Measurements from ENCODE around the gene TEX14. TPM values are rescaled to one million over a fixed set of nuclear protein-coding genes. Genes with fewer than 3 reads are reported as not detected.
A peak's percentile ranks its signal among the peaks of the same experiment; 100 is the strongest.

TEX14 gene
- total RNA-seq, 1 donor from 2014 or later = 0.20 TPM

DNA sequence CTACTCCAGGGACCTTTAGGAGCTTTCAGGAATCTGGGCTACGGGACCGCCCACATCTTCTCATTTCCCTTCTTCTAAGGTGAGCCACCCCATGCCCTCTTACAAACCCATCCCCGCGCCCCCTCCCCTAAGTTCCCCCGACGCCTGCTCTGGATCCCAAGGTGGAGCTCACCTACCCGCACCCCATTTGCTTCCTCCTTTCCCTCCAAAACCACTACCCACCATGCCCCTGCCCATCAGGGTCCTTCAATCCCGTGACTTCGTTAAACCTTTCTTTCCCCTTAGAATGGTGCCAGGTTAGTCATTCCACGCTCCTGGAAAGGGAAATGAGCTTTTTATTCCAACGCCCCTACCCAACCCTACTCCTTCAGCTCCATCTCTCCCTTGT, 177.1 kb downstream of the TEX14 start:
- Mint-ChIP-seq H3K9me3 (ENCODE audit: unreplicated experiment) (peaks cover 23% of the 10 kb centered on the region), H3K27ac (ENCODE audit: unreplicated experiment) (peak overlapping the region; percentile 43), H3K27me3 (ENCODE audit: unreplicated experiment) (peaks cover 14% of the 10 kb centered on the region), H3K36me3 (ENCODE audit: unreplicated experiment) (peaks cover 11% of the 10 kb centered on the region), H3K4me1 (ENCODE audit: low read depth, unreplicated experiment) (peaks cover 17% of the 10 kb centered on the region), H3K4me3 (ENCODE audit: unreplicated experiment) (peak overlapping the region; percentile 74)
- DNase-seq = no peak
- TF ChIP-seq, protein P1, sequence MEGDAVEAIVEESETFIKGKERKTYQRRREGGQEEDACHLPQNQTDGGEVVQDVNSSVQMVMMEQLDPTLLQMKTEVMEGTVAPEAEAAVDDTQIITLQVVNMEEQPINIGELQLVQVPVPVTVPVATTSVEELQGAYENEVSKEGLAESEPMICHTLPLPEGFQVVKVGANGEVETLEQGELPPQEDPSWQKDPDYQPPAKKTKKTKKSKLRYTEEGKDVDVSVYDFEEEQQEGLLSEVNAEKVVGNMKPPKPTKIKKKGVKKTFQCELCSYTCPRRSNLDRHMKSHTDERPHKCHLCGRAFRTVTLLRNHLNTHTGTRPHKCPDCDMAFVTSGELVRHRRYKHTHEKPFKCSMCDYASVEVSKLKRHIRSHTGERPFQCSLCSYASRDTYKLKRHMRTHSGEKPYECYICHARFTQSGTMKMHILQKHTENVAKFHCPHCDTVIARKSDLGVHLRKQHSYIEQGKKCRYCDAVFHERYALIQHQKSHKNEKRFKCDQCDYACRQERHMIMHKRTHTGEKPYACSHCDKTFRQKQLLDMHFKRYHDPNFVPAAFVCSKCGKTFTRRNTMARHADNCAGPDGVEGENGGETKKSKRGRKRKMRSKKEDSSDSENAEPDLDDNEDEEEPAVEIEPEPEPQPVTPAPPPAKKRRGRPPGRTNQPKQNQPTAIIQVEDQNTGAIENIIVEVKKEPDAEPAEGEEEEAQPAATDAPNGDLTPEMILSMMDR (IDR thresholded peaks at IDR 0.05; ENCODE audit: partially characterized antibody, unreplicated experiment) = no peak

DNA sequence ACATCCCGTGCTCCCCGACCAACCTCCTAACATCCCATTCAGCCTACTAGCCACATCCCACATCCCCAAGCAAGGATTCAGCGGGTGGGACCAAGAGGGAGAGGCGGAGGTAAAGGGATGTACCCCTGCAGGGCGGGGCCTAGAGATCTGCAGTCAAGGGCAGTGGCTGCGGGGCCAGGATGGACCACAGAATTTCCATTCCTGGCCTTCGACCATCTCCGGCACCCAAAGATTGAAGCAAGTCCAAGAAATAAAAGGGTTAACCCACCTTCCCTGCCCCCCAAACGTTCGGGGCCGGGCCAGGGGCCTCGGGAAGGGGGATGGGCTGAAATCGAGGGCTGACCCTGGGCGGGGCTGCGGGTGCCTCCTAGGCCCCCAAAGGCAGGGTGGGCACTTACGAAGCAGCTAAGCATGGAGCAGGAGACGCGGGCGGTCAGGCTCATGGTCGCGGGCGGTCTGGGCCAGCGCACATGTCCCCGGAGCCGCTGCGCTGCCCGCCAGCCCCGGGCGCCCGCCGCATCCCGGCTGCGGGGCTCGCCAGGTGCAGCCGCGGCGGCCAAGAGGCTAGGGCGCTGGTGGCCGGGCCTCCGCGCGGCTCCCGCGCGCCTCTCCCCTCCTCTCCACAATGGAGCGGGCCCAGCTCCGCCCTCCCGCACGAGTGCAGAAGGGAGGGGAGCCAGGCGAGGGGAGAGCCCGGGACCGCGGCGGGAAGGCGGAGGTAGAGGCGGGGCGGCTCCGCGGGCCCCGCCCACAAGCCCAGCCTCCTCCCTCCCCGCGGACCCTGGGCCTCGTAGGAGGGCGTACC, 177.7 kb downstream of the TEX14 start, which contains the start of gene MTMR4:
MTMR4 (minus strand) TSS at position 674 of the 805 bp plus-strand sequence; CDS start at position 443, 231 bp downstream.
- H3K27ac Mint-ChIP-seq (ENCODE audit: unreplicated experiment) = peak within 1 kb of the TSS; percentile 99
- H3K36me3 Mint-ChIP-seq (ENCODE audit: unreplicated experiment) = peaks cover 13% of the 10 kb centered on the region
- H3K4me1 Mint-ChIP-seq (ENCODE audit: low read depth, unreplicated experiment) = peaks cover 17% of the 10 kb centered on the region
- H3K27me3 Mint-ChIP-seq (ENCODE audit: unreplicated experiment) = peaks cover 14% of the 10 kb centered on the region
- H3K9me3 Mint-ChIP-seq (ENCODE audit: unreplicated experiment) = peaks cover 23% of the 10 kb centered on the region
- TF ChIP-seq, protein P1 (IDR thresholded peaks at IDR 0.05; ENCODE audit: partially characterized antibody, unreplicated experiment) = no peak
- DNase-seq = peak; percentile 91
- H3K4me3 Mint-ChIP-seq (ENCODE audit: unreplicated experiment) = peak within 1 kb of the TSS; percentile 95

DNA sequence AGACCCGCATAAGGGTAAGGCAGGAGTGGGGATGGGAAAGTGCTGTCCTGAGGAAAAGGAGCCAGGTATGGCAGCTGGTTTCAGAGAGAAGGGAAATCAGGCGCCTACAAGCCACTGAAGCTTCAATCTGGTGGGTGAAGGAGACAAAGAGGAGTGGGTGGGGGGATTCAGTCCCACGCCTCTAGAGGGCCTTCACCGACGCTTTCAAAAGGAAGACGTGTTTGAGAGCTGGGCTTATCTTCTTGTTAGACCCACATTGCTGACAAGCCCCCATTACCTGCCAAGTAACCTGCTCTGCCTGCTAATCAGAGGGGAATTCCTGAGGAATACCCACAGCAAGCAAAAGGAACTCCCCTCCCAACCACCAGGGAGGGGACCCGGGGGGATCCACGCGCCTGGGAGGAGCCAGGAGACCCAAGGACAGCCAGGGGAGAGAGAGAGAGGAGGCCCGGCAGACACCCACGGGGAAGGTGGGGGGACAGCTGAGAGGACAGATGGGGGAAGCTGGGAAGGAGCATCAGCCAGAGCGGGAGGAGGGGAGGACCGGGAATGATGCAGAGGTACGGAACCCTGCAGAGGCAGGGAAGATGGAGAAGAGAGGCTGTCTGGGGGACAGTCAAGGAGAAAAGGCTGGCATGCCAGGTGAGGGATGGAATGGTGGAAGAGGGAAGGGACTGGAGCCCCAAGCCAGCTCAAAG, 178.4 kb downstream of the TEX14 start:
- Mint-ChIP-seq H3K27me3 (ENCODE audit: unreplicated experiment) (peaks cover 14% of the 10 kb centered on the region), H3K4me1 (ENCODE audit: low read depth, unreplicated experiment) (peaks cover 15% of the 10 kb centered on the region), H3K36me3 (ENCODE audit: unreplicated experiment) (peaks cover 13% of the 10 kb centered on the region), H3K27ac (ENCODE audit: unreplicated experiment) (peak overlapping the region; percentile 99), H3K9me3 (ENCODE audit: unreplicated experiment) (peaks cover 23% of the 10 kb centered on the region), H3K4me3 (ENCODE audit: unreplicated experiment) (peak overlapping the region; percentile 95)
- peak; percentile 73 for DNase-seq
- TF ChIP-seq, protein P1 (IDR thresholded peaks at IDR 0.05; ENCODE audit: partially characterized antibody, unreplicated experiment) = no peak

DNA sequence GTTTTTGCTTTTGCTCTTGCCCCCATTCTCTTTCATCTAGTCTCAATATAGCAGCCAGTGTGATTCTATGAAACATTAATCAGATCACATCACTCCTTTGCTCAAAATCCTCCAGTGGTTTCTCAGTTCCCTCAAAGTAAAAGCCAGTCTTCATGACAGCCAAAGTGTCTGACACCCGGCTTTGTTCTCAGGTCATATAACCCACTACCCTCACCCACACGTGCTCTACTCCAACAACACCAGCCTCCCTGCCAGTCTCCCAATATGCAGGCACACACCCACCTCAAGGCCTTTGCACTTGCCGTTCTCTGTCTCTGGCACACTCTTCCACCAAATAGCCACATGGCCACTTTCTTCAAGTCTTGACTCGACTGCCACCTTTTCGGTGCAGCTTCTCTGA, 181.8 kb downstream of the TEX14 start:
- TF ChIP-seq, protein P1 (IDR thresholded peaks at IDR 0.05; ENCODE audit: partially characterized antibody, unreplicated experiment) = no peak
- Mint-ChIP-seq H3K27ac (ENCODE audit: unreplicated experiment) (no peak overlapping the region), H3K9me3 (ENCODE audit: unreplicated experiment) (peaks cover 18% of the 10 kb centered on the region), H3K4me1 (ENCODE audit: low read depth, unreplicated experiment) (peaks cover 6% of the 10 kb centered on the region), H3K36me3 (ENCODE audit: unreplicated experiment) (peaks cover 13% of the 10 kb centered on the region), H3K4me3 (ENCODE audit: unreplicated experiment) (peak overlapping the region; percentile 35), H3K27me3 (ENCODE audit: unreplicated experiment) (peaks cover 9% of the 10 kb centered on the region)
- DNase-seq = no peak

All from glutamatergic neuron (in vitro differentiated cells).